Effector memory CD4-positive, alpha-beta T cell (primary cell): Measurements from ENCODE around the gene CDK6.
"Not testable (repeated sequence)": the region's sequence is repeated elsewhere in the genome, so short reads cannot be mapped to it uniquely, and the experiment has no call there.

Experiments
- DNase-seq, 3 donors: peaks; one replicate each; pipeline ENCODE4 v3.0.0-alpha.2; 2020
- H3K27ac ChIP-seq: 2 replicates; pipeline ENCODE4 v1.7.0; 2013; ENCODE audit warnings: mild to moderate bottlenecking, low read length, moderate library complexity; ENCODE audit not compliant: insufficient read depth, poor library complexity, severe bottlenecking
- H3K27me3 ChIP-seq: replicated peaks from 2 replicates; pipeline ENCODE4 v1.7.0; 2013; ENCODE audit warnings: mild to moderate bottlenecking, low read length; ENCODE audit not compliant: insufficient read depth, control insufficient read depth, poor library complexity, severe bottlenecking
- H3K36me3 ChIP-seq: 2 replicates; pipeline ENCODE4 v1.7.0; 2013; ENCODE audit warnings: mild to moderate bottlenecking, low read length, moderate library complexity; ENCODE audit not compliant: control insufficient read depth, insufficient read depth
- H3K4me1 ChIP-seq: 2 replicates; pipeline ENCODE4 v1.7.0; 2013; ENCODE audit warnings: low read length, mild to moderate bottlenecking; ENCODE audit not compliant: control insufficient read depth, insufficient read depth, poor library complexity, severe bottlenecking
- H3K4me3 ChIP-seq: 2 replicates; pipeline ENCODE4 v1.7.0; 2013; ENCODE audit warnings: low read length, low read depth, mild to moderate bottlenecking; ENCODE audit not compliant: insufficient read depth, poor library complexity, severe bottlenecking
- H3K9me3 ChIP-seq: 2 replicates; pipeline ENCODE4 v1.7.0; 2013; ENCODE audit warnings: mild to moderate bottlenecking, low read length, moderate library complexity; ENCODE audit not compliant: control insufficient read depth

Gene CDK6

GRCh38 chr7:92767437-92767836 is 68.9 kb downstream of the CDK6 start:
- Histone ChIP-seq H3K9me3 (no peaks in the 10 kb centered on the region), H3K27ac (no peak overlapping the region), H3K27me3 (no peaks in the 10 kb centered on the region), H3K36me3 (peaks cover 7% of the 10 kb centered on the region), H3K4me1 (no peaks in the 10 kb centered on the region), H3K4me3 (no peak overlapping the region)
- DNase-seq = no peak

- H3K4me1 ChIP-seq = no peaks in the 10 kb centered on the region
- H3K27ac ChIP-seq = no peak overlapping the region
- H3K36me3 ChIP-seq = peaks cover 7% of the 10 kb centered on the region
- H3K9me3 ChIP-seq = no peaks in the 10 kb centered on the region
- no peaks in the 10 kb centered on the region for H3K27me3 ChIP-seq
- no peak for DNase-seq
- H3K4me3 ChIP-seq = no peak overlapping the region
Observed at GRCh38 chr7:92766461-92767003, 69.8 kb downstream of the CDK6 start.

GRCh38 chr7:92765725-92766124 is 70.6 kb downstream of the CDK6 start:
- Histone ChIP-seq H3K4me1 (no peaks in the 10 kb centered on the region), H3K4me3 (no peak overlapping the region), H3K27me3 (no peaks in the 10 kb centered on the region), H3K9me3 (no peaks in the 10 kb centered on the region), H3K27ac (no peak overlapping the region), H3K36me3 (peaks cover 7% of the 10 kb centered on the region)
- DNase-seq = no peak

- H3K4me1 ChIP-seq = no peaks in the 10 kb centered on the region
- H3K9me3 ChIP-seq = no peaks in the 10 kb centered on the region
- no peak overlapping the region for H3K27ac ChIP-seq
- peaks cover 7% of the 10 kb centered on the region for H3K36me3 ChIP-seq
- no peaks in the 10 kb centered on the region for H3K27me3 ChIP-seq
- no peak overlapping the region for H3K4me3 ChIP-seq
- DNase-seq = no peak
Observed at GRCh38 chr7:92763636-92764423, 72.5 kb downstream of the CDK6 start.

DNA sequence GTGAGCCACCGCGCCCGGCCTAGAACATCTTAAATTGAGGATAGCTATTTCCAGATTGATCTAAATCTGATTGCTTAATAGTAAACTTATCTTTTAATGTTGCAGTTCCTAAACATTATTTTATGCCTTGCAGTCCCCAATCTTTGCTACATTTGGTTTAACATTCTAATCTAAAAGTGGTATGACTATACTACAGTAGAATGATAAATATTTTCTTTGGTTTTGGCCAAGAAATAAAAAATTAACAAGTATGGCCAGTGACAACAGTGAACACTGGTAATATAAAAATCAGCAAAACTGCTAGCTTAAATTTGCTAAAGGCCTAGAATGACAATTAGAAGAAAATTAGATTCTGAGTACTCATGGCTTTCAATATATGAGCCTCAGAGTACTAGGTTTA is 73.5 kb downstream of the CDK6 start:
- Histone ChIP-seq H3K4me1 (no peaks in the 10 kb centered on the region), H3K4me3 (no peak overlapping the region), H3K27ac (no peak overlapping the region), H3K36me3 (no peaks in the 10 kb centered on the region), H3K9me3 (no peaks in the 10 kb centered on the region), H3K27me3 (no peaks in the 10 kb centered on the region)
- no peak for DNase-seq

DNA sequence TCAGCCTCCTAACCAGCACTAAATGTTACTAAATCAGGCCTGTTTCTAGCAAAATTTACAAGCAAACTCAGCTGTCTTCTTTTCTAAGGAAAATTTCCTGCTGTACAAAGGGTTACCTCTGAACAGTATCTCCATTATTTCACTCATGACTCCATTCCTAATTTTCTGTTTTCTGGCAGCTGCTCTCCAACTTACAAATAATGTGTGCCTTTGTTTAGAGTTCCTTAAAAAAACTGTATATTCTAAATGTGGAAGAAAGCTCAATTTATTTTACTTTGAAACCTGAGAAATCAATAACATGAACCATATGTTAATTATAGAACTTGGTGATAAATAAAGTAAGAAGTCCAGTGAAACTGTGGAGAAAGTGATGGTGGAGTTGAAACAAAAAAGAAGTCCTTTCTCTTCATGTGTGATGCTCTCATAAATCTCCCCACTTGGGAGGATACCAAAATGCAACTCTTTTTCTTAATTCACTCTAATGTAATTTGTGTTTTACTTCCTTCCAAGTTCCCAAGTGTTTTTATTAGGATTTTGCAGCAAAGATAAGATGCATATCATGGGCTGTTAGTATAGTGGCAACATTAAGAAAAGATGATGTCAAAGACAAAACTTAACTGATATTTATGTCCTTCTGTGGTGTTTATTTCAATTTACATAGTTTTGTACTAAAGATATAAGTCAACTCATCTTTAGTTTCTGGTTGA is 74.8 kb downstream of the CDK6 start:
- no peaks in the 10 kb centered on the region for H3K27me3 ChIP-seq
- no peaks in the 10 kb centered on the region for H3K4me1 ChIP-seq
- H3K36me3 ChIP-seq = no peaks in the 10 kb centered on the region
- no peak overlapping the region for H3K27ac ChIP-seq
- no peaks in the 10 kb centered on the region for H3K9me3 ChIP-seq
- no peak overlapping the region for H3K4me3 ChIP-seq
- DNase-seq = no peak

DNA sequence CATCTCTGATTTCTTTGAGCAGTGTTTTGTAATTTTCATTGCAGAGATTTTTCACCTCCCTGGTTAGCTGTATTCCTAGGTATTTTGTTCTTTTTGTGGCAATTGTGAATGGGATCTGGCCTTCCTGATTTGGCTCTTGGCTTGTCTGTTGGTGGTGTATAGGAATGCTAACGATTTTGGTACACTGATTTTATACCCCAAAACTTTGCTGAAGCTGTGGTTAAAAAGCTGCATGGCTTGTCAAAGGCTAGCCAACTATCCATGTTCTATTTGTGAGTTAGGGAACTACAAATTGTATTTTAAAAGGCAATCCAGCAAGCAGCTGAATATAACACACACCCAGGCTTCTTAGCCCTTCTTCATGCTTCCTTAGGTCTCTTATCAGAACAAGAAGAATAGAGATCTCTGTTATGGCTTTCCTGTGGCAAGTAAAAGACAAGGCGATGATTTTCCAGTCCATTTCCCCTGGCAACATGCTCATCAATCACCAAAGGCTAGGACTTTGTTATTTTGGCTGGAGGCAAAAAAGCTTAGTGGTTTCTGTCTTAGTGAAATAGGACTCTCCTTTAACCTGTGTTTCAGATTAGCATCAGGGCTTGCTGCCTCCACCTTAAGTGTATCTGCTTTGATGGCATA is 77.5 kb downstream of the CDK6 start:
- no peaks in the 10 kb centered on the region for H3K36me3 ChIP-seq
- no peaks in the 10 kb centered on the region for H3K4me1 ChIP-seq
- no peak for DNase-seq
- no peaks in the 10 kb centered on the region for H3K9me3 ChIP-seq
- no peak overlapping the region for H3K27ac ChIP-seq
- H3K4me3 ChIP-seq = no peak overlapping the region
- no peaks in the 10 kb centered on the region for H3K27me3 ChIP-seq

DNA sequence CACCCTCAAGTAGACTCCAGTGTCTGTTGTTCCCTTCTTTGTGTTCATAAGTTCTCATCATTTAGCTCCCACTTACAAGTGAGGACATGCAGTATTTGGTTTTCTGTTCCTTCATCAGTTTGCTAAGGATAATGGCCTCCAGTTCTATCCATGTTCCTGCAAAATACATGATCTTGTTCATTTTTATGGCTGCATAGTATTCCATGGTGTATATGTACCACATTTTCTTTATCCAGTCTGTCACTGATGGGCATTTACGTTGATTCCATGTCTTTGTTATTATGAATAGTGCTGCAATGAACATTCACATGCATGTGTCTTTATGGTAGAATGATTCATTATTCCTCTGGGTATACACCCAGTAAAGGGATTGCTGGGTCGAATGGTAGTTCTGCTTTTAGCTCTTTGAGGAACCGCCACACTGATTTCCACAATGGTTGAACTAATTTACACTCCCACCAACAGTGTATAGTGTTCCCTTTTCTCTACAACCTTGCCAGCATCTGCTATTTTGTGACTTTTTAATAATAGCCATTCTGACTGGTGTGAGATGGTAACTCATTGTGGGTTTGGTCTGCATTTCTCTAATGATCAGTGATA is 79.0 kb downstream of the CDK6 start:
- H3K36me3 ChIP-seq, H3K4me1 ChIP-seq, H3K27me3 ChIP-seq, H3K27ac ChIP-seq, H3K9me3 ChIP-seq, DNase-seq, H3K4me3 ChIP-seq: not testable (repeated sequence)

DNA sequence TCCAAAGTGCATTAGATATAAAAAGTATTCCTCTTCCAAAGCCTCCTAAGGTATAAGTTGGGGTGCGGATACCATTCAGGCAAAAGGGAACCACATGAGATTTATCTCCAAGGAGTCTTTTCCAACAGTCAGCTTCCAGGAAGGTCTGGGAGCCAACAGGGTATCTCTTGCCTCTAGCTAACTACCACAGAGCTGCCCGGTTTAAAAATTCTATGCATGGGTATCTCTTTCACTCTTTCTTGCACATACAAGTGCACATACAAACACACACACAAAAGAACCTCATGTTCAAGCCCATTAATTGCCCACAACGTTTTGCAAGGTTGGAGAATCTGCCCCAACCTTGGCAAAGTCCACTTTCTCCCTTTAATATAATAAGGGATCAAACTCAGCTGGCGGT is 80.7 kb downstream of the CDK6 start:
- DNase-seq = no peak
- Histone ChIP-seq H3K9me3 (no peaks in the 10 kb centered on the region), H3K4me3 (no peak overlapping the region), H3K27ac (no peak overlapping the region), H3K36me3 (no peaks in the 10 kb centered on the region), H3K4me1 (no peaks in the 10 kb centered on the region), H3K27me3 (no peaks in the 10 kb centered on the region)
